GM23248 (cell line): ENCODE measurements around the gene NCAM2. TPM values are rescaled to one million over a fixed set of nuclear protein-coding genes. Genes with fewer than 3 reads are reported as not detected.

Experiments
- DNase-seq: peaks from one replicate; pipeline ENCODE4 v3.0.0-alpha.2; 2015
- H2AFZ ChIP-seq: fragments of 200-600 bp; sonication (generic); 2 replicates; pipeline ENCODE4 v1.6.1; 2016; ENCODE audit warnings: antibody characterized with exemption
- H3F3A ChIP-seq: fragments of 200-600 bp; sonication (generic); 2 replicates; pipeline ENCODE4 v1.6.1; 2016; ENCODE audit warnings: mild to moderate bottlenecking, antibody characterized with exemption, mixed run types; ENCODE audit not compliant: insufficient read depth
- H3K27ac ChIP-seq: fragments of 200-600 bp; sonication (generic); 2 replicates; pipeline ENCODE4 v1.5.1; 2016; ENCODE audit warnings: mild to moderate bottlenecking
- H3K27me3 ChIP-seq: fragments of 200-600 bp; sonication (generic); replicated peaks from 2 replicates; pipeline ENCODE4 v1.6.1; 2016; ENCODE audit warnings: mild to moderate bottlenecking; ENCODE audit not compliant: insufficient read depth
- H3K36me3 ChIP-seq: fragments of 200-600 bp; sonication (generic); 2 replicates; pipeline ENCODE4 v1.6.1; 2016; ENCODE audit warnings: low read depth, mild to moderate bottlenecking
- H3K4me1 ChIP-seq: fragments of 200-600 bp; sonication (generic); 2 replicates; pipeline ENCODE4 v1.6.1; 2016; ENCODE audit warnings: mild to moderate bottlenecking; ENCODE audit not compliant: insufficient read depth
- H3K4me2 ChIP-seq: fragments of 200-600 bp; sonication (generic); one replicate; pipeline ENCODE4 v1.6.1; 2016; ENCODE audit warnings: mild to moderate bottlenecking; ENCODE audit not compliant: unreplicated experiment
- H3K4me3 ChIP-seq: fragments of 200-600 bp; sonication (generic); 2 replicates; pipeline ENCODE4 v1.5.1; 2016; ENCODE audit warnings: mild to moderate bottlenecking
- H3K79me2 ChIP-seq: fragments of 200-600 bp; sonication (generic); 2 replicates; pipeline ENCODE4 v1.6.1; 2016; ENCODE audit warnings: mild to moderate bottlenecking; ENCODE audit not compliant: insufficient read depth
- H3K9ac ChIP-seq: fragments of 200-600 bp; sonication (generic); 2 replicates; pipeline ENCODE4 v1.6.1; 2016; ENCODE audit warnings: mild to moderate bottlenecking
- H3K9me2 ChIP-seq: fragments of 200-600 bp; sonication (generic); 2 replicates; pipeline ENCODE4 v1.6.1; 2016; ENCODE audit warnings: mixed run types, mild to moderate bottlenecking, moderate library complexity; ENCODE audit not compliant: insufficient read depth
- H3K9me3 ChIP-seq: fragments of 200-600 bp; sonication (generic); one replicate; pipeline ENCODE4 v1.6.1; 2017; ENCODE audit warnings: low read depth
- H4K20me1 ChIP-seq: fragments of 200-600 bp; sonication (generic); 2 replicates; pipeline ENCODE4 v1.6.0; 2016; ENCODE audit not compliant: insufficient read depth
- EZH2 ChIP-seq: fragments of 200-600 bp; sonication (generic); IDR thresholded peaks from 2 replicates; pipeline ENCODE4 v1.6.1; 2018; ENCODE audit warnings: antibody characterized with exemption, mild to moderate bottlenecking; ENCODE audit not compliant: insufficient read depth, poor library complexity, severe bottlenecking
- EZH2phosphoT487 ChIP-seq: fragments of 200-600 bp; sonication (generic); IDR thresholded peaks from 2 replicates; pipeline ENCODE4 v1.6.1; 2018; ENCODE audit warnings: antibody characterized with exemption, moderate library complexity, mild to moderate bottlenecking, low read depth; ENCODE audit not compliant: insufficient read depth
- WGBS, 2 experiments: methylation state at CpG; one replicate each; pipeline ENCODE4 v1.1.6; 2015 to 2017; ENCODE audit warnings: low lambda C conversion rate in 2 of 2, low coverage in 1 of 2; ENCODE audit errors: missing lambda C conversion rate in 2 of 2; 5-methylcytosine and 5-hydroxymethylcytosine counted together
- in situ Hi-C: fragments of 300-500 bp; cut with MboI; formaldehyde crosslinking; loops from 2 replicates; pipeline ENCODE4 v1.15.0; 2020
- polyA plus RNA-seq: library from polyadenylated mRNA; unstranded; fragments of >200 nt; fragmentation: Nextera tagmentation; extraction: Ambion mirVana; gene quantifications from 2 replicates; pipeline ENCODE4 v1.2.1, GENCODE V29; 2016
- total RNA-seq: library from RNA; depleted of rRNA; stranded (reverse); fragments of >200 nt; shearing (Covaris generic); gene quantifications from 2 replicates; pipeline ENCODE4 v1.2.3, GENCODE V29; 2014

NCAM2 gene
- total and polyA plus RNA-seq, 2 experiments from 2014 or later, result 1.3 to 1.7 TPM

GRCh38 chr21:21286170-21286798 lies 288.1 kb downstream of the NCAM2 start:
- no peak overlapping the region for H3K9ac ChIP-seq
- no peaks in the 10 kb centered on the region for H4K20me1 ChIP-seq
- H2AFZ ChIP-seq, result no peak overlapping the region
- H3K9me3 ChIP-seq, result no peaks in the 10 kb centered on the region
- 48 to 53% methylated on average over 4 of the region's 4 CpGs for WGBS, 2 experiments
- no peaks in the 10 kb centered on the region for H3K9me2 ChIP-seq
- H3F3A ChIP-seq, result no peaks in the 10 kb centered on the region
- H3K4me1 ChIP-seq, result no peaks in the 10 kb centered on the region
- H3K79me2 ChIP-seq, result no peaks in the 10 kb centered on the region
- no peak overlapping the region for H3K4me2 ChIP-seq
- TF ChIP-seq EZH2phosphoT487 (no peak), EZH2 (no peak)
- no peak for DNase-seq
- H3K27ac ChIP-seq, result no peak overlapping the region
- H3K4me3 ChIP-seq, result no peak overlapping the region
- H3K27me3 ChIP-seq, result no peaks in the 10 kb centered on the region
- in situ Hi-C loops, result no loop called here
- no peaks in the 10 kb centered on the region for H3K36me3 ChIP-seq

- no peak overlapping the region for H3K4me3 ChIP-seq
- no peaks in the 10 kb centered on the region for H3K79me2 ChIP-seq
- no peaks in the 10 kb centered on the region for H3K9me2 ChIP-seq
- no peak overlapping the region for H3K9ac ChIP-seq
- no peaks in the 10 kb centered on the region for H3K9me3 ChIP-seq
- no peaks in the 10 kb centered on the region for H4K20me1 ChIP-seq
- no peak for DNase-seq
- H3K4me2 ChIP-seq, result no peak overlapping the region
- H3K27ac ChIP-seq, result no peak overlapping the region
- no peak overlapping the region for H2AFZ ChIP-seq
- no peaks in the 10 kb centered on the region for H3K27me3 ChIP-seq
- 64 to 68% methylated on average over 4 of the region's 4 CpGs for WGBS, 2 experiments
- no peak for TF ChIP-seq EZH2phosphoT487
- no peak for TF ChIP-seq EZH2
- H3F3A ChIP-seq, result no peaks in the 10 kb centered on the region
- H3K4me1 ChIP-seq, result no peaks in the 10 kb centered on the region
- in situ Hi-C loops, result no loop called here
- H3K36me3 ChIP-seq, result no peaks in the 10 kb centered on the region
Observed at GRCh38 chr21:21290751-21291150, 292.5 kb downstream of the NCAM2 start.

GRCh38 chr21:21291883-21292569 lies 293.8 kb downstream of the NCAM2 start:
- Histone ChIP-seq H3K27ac (no peak overlapping the region), H3K36me3 (no peaks in the 10 kb centered on the region), H3K4me2 (no peak overlapping the region), H3K79me2 (no peaks in the 10 kb centered on the region), H3K9me2 (no peaks in the 10 kb centered on the region), H2AFZ (no peak overlapping the region), H3K4me1 (no peaks in the 10 kb centered on the region), H3K4me3 (no peak overlapping the region), H3F3A (no peaks in the 10 kb centered on the region), H3K27me3 (no peaks in the 10 kb centered on the region), H3K9ac (no peak overlapping the region), H3K9me3 (no peaks in the 10 kb centered on the region), H4K20me1 (no peaks in the 10 kb centered on the region)
- WGBS, 2 experiments, result 71 to 87% methylated on average over 3 of the region's 3 CpGs
- in situ Hi-C loops, result no loop called here
- TF ChIP-seq EZH2 (no peak), EZH2phosphoT487 (no peak)
- DNase-seq, result no peak

- 73 to 75% methylated on average over 3 of the region's 3 CpGs for WGBS, 2 experiments
- TF ChIP-seq EZH2 (no peak), EZH2phosphoT487 (no peak)
- Histone ChIP-seq H3F3A (no peaks in the 10 kb centered on the region), H3K4me1 (no peaks in the 10 kb centered on the region), H3K79me2 (no peaks in the 10 kb centered on the region), H3K9me3 (no peaks in the 10 kb centered on the region), H3K4me2 (no peak overlapping the region), H3K9me2 (no peaks in the 10 kb centered on the region), H3K27ac (no peak overlapping the region), H3K27me3 (no peaks in the 10 kb centered on the region), H3K36me3 (no peaks in the 10 kb centered on the region), H3K9ac (no peak overlapping the region), H4K20me1 (no peaks in the 10 kb centered on the region), H3K4me3 (no peak overlapping the region), H2AFZ (no peak overlapping the region)
- in situ Hi-C loops, result no loop called here
- peak; percentile 0 for DNase-seq
Observed at GRCh38 chr21:21295303-21295702, 297.1 kb downstream of the NCAM2 start.
